Fibroblast of skin of left biceps (primary cell): ENCODE measurements around the gene TRMT2B.
"Not testable (repeated sequence)": the region's sequence is repeated elsewhere in the genome, so short reads cannot be mapped to it uniquely, and the experiment has no call there.

Experiments used
- DNase-seq, 2 experiments: peaks; one replicate each; pipeline ENCODE4 v3.0.0-alpha.2; 2013; ENCODE audit warnings: low read depth in 2 of 2

Gene TRMT2B, protein sequence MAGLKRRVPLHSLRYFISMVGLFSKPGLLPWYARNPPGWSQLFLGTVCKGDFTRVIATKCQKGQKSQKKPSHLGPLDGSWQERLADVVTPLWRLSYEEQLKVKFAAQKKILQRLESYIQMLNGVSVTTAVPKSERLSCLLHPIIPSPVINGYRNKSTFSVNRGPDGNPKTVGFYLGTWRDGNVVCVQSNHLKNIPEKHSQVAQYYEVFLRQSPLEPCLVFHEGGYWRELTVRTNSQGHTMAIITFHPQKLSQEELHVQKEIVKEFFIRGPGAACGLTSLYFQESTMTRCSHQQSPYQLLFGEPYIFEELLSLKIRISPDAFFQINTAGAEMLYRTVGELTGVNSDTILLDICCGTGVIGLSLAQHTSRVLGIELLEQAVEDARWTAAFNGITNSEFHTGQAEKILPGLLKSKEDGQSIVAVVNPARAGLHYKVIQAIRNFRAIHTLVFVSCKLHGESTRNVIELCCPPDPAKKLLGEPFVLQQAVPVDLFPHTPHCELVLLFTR

DNA sequence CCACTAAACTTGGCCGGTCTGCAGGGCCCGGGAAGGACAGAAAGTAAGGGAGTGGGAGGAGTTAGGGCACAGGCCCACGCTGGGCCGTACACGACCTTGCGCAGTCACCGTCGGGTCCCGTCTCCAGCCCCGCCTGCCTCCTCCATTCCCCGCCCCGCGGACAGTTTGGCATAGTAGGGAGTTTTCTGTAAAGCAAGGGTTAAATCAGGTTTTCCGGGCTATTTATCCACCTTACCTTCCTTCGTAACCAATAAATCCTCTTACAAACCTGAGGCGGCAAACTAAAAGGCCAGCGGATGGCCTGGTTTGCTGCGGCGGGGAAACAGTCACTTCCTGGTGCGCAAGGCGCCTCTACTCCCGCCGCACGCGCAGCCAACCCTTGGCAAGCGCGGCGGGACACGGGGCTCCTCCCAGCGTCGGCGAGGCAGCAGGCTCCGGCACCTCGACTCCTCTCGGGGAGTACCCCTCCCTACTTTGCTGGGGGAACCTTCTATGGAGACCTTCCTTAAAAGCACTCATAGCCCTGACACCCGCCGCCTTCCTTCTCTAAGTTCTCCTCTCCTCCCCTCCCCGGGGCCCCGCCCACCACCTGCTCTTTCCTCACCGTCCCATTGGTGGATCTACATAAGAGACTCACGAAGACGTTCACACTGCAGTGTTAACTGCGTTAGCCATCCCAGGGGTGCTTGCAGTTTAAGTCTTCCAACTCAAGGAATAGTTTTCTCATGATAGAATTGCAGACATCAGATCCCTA lies at the start of gene TRMT2B:
Gene TRMT2B (minus strand): TSS at position 563 of the 754 bp plus-strand sequence. CDS start 9,822 bp downstream, outside the sequence.
- peak; percentile 13 to 16 for DNase-seq

DNA sequence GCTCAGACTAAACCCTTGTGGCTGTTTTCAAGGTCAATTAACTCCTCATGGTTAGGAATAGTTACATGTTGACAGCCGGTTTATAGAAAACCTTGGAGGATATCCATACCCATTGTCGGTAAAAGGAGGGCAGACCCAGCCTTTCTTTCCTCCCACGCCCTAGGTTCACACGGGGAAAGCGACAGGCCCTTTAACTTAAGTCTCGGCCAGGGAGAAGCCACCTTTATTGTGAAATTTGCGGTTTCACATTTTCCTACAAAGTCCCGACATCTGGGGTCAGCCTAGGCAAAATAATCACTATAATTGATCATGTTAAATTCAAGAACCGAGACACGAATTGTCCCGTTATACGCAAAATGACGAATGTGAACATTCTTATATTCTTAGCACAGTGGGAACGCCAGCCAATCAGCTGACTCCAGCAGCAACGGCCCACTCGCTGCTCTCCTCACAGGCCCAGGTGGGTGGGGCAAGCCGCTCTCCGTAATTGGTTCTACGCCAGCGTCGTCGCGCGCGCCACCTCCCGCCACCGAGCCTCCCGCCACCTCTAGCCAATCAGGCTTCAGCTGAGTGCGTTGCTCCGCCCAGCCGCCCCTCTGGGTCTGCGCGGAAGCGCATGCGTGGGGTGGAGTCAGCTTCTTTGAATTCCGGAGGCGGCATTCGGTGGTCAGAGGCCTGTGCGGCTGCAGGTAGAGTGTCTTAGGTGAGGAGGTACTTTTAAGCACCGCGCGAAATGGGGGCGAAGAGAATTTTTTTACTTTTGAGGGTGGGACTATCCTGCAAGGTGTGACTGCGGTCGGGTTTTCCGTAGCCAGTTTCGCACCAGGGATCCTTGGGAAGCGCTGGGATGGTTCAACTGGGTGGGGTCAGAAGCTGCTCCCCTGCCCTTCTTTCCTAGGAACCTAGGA lies 45.9 kb upstream of the TRMT2B start, which contains the start of gene CENPI:
Gene CENPI (plus strand): TSS at position 659 of the 908 bp plus-strand sequence. CDS start 2,867 bp downstream, outside the sequence.
- peak; percentile 77 to 80 for DNase-seq

DNA sequence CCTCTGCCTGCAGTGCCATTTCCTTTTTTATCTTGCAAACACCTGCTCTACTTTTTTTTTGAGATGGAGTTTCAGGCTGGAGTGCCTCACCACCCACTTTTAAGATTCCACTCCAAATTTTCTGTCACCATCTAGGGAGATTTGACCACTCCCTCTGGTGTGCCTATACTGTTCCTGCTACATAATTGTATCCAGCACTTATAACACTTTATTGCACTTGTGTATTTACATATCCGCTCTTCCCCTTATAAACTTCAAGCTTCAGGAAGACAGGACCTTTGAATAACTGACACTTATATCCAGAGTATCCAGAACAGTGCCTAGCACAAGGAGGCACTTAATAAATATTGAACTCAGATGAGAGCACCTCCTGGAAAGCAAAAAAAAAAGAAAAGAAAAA lies 39.9 kb upstream of the TRMT2B start:
- no peak for DNase-seq

- no peak for DNase-seq
Measured at GRCh38 chrX:101081231-101081630, 29.3 kb upstream of the TRMT2B start.

GRCh38 chrX:101080326-101081124 lies 28.6 kb upstream of the TRMT2B start:
- DNase-seq = no peak

GRCh38 chrX:101079736-101080270 lies 27.9 kb upstream of the TRMT2B start:
- DNase-seq = no peak

GRCh38 chrX:101078716-101079598 lies 27.0 kb upstream of the TRMT2B start, which contains the start of gene TMEM35A:
Gene TMEM35A (plus strand): TSS chrX:101078879. CDS start chrX:101079003, 124 bp downstream.
- DNase-seq = peak in 1 of 2 experiments; percentile 0

- DNase-seq = no peak
Measured at GRCh38 chrX:101071582-101071981, 19.7 kb upstream of the TRMT2B start.

DNA sequence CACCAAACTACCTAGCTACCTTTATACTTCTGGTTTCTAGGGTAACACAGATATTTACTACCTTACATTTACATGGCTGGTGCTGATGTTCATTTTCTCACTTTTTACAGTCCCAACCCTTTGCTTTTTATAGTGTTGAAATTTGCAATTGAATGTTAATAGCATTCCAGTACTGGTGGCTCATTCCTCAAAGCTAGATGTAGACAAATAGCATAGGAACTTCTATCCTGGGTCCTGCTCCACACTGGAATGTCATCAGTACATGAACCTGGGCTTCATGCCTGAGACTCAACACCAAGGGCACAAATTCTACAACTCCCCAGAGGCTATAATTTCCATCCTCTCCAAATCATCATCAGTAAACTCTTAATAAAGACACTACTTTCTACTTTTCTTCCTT lies 10.3 kb upstream of the TRMT2B start:
- DNase-seq = peak; percentile 23 to 33

DNA sequence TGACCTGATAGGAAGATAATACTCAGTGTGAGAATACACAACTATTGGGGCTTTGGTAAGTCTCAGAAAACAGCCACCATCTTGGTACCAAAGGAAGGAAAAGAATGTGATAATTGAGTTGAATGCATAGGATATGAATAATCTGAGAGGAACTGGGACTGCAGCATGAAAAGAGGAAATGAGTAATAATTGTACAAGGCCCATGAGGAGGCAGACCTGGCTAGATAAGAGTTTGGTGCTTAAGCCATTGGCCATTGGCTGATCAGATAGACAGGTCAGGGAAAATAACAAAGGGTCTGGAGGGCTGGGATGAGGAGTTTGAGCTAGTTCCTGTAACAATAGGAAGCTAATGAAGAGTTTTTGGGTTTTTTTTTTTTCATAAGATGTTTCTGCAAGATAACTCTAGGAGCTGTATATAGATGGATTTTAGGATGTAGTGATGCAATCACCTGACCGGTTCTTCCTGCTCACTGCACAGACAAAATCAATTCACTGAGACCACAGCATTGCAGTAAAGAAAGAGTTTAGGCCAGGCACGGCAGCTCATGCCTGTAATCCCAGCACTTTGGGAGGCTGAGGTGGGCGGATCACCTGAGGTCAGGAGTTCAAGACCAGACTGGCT lies 5.3 kb upstream of the TRMT2B start:
- no peak for DNase-seq

GRCh38 chrX:101056551-101056950 lies 4.6 kb upstream of the TRMT2B start:
- DNase-seq = not testable (repeated sequence)

DNA sequence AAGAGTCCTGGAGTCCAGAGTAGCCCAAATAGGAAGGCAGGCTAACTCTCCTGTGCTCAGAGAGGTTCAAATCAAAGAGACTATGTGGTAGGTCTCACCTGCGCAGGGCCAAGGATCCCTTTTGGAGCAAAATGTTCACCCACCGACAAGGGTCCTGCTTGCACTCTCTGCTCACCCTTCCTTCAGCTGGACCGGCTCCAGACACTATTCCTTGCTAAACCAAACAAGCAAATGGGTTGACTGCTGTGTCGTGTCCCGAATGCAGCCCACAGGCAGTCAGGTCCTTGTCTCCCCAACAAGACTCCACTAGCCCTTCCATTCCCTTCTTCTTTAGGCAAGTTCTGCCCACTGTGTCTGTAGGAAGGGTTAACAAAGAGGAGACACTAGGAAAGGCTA lies 760 bp downstream of the TRMT2B start:
- no peak for DNase-seq

GRCh38 chrX:101040197-101040596 lies 11.7 kb downstream of the TRMT2B start:
- DNase-seq = no peak

DNA sequence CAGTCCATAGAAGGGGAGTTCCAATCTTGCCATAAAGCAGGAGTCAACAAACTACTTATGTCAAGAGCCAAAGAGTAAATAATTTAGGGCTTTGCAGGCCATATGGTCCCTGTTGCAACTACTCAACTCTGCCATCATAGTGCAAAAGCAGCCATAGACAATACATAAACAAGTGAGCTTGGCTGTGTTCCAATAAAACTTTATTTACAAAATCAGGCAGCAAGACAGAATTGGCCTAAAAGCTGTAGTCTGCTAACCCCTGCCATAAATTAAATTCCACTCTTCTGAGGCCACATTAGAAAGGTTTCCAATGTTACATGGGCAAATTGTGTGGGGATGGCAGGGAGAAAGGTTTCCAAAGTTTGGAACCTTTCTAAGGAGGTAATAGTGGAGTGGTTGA lies 14.7 kb downstream of the TRMT2B start:
- no peak for DNase-seq

DNA sequence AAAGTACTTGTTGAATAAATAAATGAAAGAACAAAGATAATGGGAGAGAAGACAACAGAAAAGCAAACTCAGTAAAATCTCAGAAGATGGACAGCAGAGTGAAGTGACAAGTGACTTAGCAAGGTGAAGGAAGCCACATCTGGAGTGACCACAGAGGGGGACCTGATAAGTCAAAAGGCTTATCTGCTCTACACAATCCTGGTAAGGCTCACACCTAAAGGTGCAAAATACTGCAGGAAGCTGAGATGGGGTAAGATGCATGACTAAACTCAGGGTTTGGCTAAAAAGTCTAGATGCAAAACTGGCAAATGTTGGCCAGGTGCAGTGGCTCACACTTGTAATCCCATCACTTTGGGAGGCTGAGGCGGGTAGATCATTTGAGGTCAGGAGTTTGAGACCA lies 22.2 kb downstream of the TRMT2B start:
- DNase-seq = no peak

GRCh38 chrX:101028562-101028961 lies 23.3 kb downstream of the TRMT2B start:
- no peak for DNase-seq

DNA sequence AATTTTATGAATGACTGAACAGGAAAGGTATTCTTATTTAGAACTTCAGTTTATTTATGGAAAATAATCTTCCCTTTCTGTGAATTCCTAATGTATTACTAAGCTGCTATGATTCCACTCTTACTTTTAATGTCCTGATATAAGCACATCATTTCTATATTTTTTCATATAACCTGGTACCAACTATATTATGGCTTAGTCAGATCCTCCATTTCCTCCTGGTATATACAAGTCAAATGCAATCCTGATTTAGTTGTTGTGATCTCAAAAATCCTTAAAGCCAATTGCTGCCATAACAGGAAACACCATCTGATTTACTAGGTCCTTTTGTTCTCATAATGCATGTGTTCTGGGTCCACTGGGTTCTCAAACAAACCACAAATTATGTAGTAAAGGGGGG lies 26.8 kb downstream of the TRMT2B start:
- DNase-seq = peak in 1 of 2 experiments; percentile 1

GRCh38 chrX:101022020-101022419 lies 29.9 kb downstream of the TRMT2B start:
- DNase-seq = no peak

GRCh38 chrX:101012031-101012430 lies 39.9 kb downstream of the TRMT2B start:
- DNase-seq = not testable (repeated sequence)
